Subcutaneous abdominal adipose tissue (tissue), 5 donors: ENCODE results near the gene GNG7.
A peak's percentile ranks its signal among the peaks of the same experiment; 100 is the strongest.
"Not testable (repeated sequence)": the region's sequence is repeated elsewhere in the genome, so short reads cannot be mapped to it uniquely, and the experiment has no call there.

Experiments used
- H3K27ac ChIP-seq: one replicate; pipeline ENCODE4 v1.7.0; 2013; ENCODE audit warnings: low read depth, mild to moderate bottlenecking, inconsistent platforms, low read length, moderate library complexity
- H3K27me3 ChIP-seq, 5 donors: one replicate each; pipeline ENCODE4 v1.7.0; 2013; ENCODE audit warnings: low read length in 5 of 5, inconsistent platforms in 1 of 5; ENCODE audit not compliant: control insufficient read depth in 5 of 5, insufficient read depth in 4 of 5
- H3K36me3 ChIP-seq, 5 donors: one replicate each; pipeline ENCODE4 v1.7.0; 2013; ENCODE audit warnings: low read length in 5 of 5; ENCODE audit not compliant: control insufficient read depth in 5 of 5, insufficient read depth in 5 of 5
- H3K4me1 ChIP-seq, 5 donors: one replicate each; pipeline ENCODE4 v1.7.0; 2013; ENCODE audit warnings: low read length in 5 of 5, mild to moderate bottlenecking in 3 of 5, moderate library complexity in 1 of 5; ENCODE audit not compliant: control insufficient read depth in 5 of 5, insufficient read depth in 5 of 5
- H3K4me3 ChIP-seq, 5 donors: one replicate each; pipeline ENCODE4 v1.7.0; 2013; ENCODE audit warnings: low read length in 5 of 5, low read depth in 1 of 5
- H3K9ac ChIP-seq, 5 donors: one replicate each; pipeline ENCODE4 v1.7.0; 2013; ENCODE audit warnings: low read length in 5 of 5, mild to moderate bottlenecking in 4 of 5, moderate library complexity in 3 of 5
- H3K9me3 ChIP-seq, 5 donors: one replicate each; pipeline ENCODE4 v1.7.0; 2013; ENCODE audit warnings: low read length in 5 of 5; ENCODE audit not compliant: control insufficient read depth in 5 of 5
- donor health status: healthy.
- donor health status: healthy.
- donor health status: healthy.
- donor health status: healthy.
- donor health status: healthy.

The GNG7 gene

GRCh38 chr19:2495651-2496316 is 206.7 kb downstream of the GNG7 start:
- Histone ChIP-seq H3K9me3 (no peaks in the 10 kb centered on the region), H3K4me3 (peak overlapping the region in 4 of 5 donors; percentile 8 to 73 (median 56)), H3K36me3 (no peaks in the 10 kb centered on the region), H3K9ac (peak overlapping the region in 4 of 5 donors; percentile 39 to 78 (median 64)), H3K4me1 (peaks cover 6 to 50% (median 37%) of the 10 kb centered on the region in 5 donors), H3K27me3 (no peaks in the 10 kb centered on the region), H3K27ac (peak overlapping the region; percentile 54)

DNA sequence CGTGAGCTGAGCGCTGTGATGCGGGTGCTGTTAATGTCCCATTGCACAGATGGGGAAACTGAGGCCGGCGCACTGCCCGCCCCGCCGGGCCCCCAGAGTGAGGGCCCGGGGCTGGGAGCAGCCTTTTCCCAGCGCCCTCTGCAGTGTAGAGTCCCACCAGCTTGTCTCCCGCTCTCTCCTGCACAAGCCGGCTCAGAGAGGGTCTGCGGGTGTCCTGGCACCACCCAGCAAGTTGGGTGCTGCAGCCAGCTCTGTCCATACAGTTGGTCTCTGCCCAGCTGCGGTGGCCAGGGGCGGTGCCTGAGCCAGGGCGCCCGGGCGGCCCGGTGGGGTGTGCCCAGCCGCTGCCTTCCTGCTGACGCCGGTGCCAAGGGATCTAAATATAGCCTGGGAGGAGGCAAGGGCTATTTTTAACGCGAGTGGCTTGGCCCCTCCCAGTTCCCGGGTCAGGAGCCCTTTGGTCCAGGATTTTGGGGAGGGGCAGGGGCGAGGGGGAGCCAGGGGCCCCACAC is 207.3 kb downstream of the GNG7 start:
- no peaks in the 10 kb centered on the region for H3K36me3 ChIP-seq
- peaks cover 6 to 47% (median 39%) of the 10 kb centered on the region in 5 donors for H3K4me1 ChIP-seq
- H3K9me3 ChIP-seq, result no peaks in the 10 kb centered on the region
- H3K27me3 ChIP-seq, result no peaks in the 10 kb centered on the region
- peak overlapping the region in 4 of 5 donors; percentile 61 to 78 (median 68) for H3K9ac ChIP-seq
- peak overlapping the region; percentile 54 for H3K27ac ChIP-seq
- H3K4me3 ChIP-seq, result peak overlapping the region; percentile 44 to 74 (median 64)

- Histone ChIP-seq H3K27me3 (no peaks in the 10 kb centered on the region), H3K9ac (peak overlapping the region in 4 of 5 donors; percentile 61 to 78 (median 68)), H3K27ac (peak overlapping the region; percentile 54)
Measured at GRCh38 chr19:2494447-2495129, 207.9 kb downstream of the GNG7 start.

GRCh38 chr19:2494084-2494446 is 208.4 kb downstream of the GNG7 start:
- Histone ChIP-seq H3K36me3 (no peaks in the 10 kb centered on the region), H3K4me1 (peaks cover 8 to 51% (median 41%) of the 10 kb centered on the region in 5 donors), H3K27me3 (no peaks in the 10 kb centered on the region), H3K9ac (no peak overlapping the region), H3K9me3 (no peaks in the 10 kb centered on the region), H3K27ac (no peak overlapping the region), H3K4me3 (peak overlapping the region; percentile 48 to 74 (median 64))

More at GRCh38 chr19:2494447-2495129, 207.9 kb downstream of the GNG7 start:
- H3K9me3 ChIP-seq, result no peaks in the 10 kb centered on the region
- peak overlapping the region; percentile 48 to 74 (median 64) for H3K4me3 ChIP-seq
- peaks cover 6 to 48% (median 38%) of the 10 kb centered on the region in 5 donors for H3K4me1 ChIP-seq
- H3K36me3 ChIP-seq, result no peaks in the 10 kb centered on the region

- H3K27me3 ChIP-seq, H3K36me3 ChIP-seq, H3K27ac ChIP-seq, H3K4me3 ChIP-seq, H3K9me3 ChIP-seq, H3K9ac ChIP-seq: not testable (repeated sequence)
- H3K4me1 ChIP-seq, result peaks cover 8 to 55% (median 47%) of the 10 kb centered on the region in 5 donors
Measured at GRCh38 chr19:2493448-2493847, 209.0 kb downstream of the GNG7 start.

- Histone ChIP-seq H3K4me3 (no peak overlapping the region), H3K27ac (no peak overlapping the region), H3K36me3 (no peaks in the 10 kb centered on the region), H3K27me3 (no peaks in the 10 kb centered on the region), H3K4me1 (peaks cover 8 to 61% (median 53%) of the 10 kb centered on the region in 5 donors), H3K9ac (no peak overlapping the region), H3K9me3 (no peaks in the 10 kb centered on the region)
Measured at GRCh38 chr19:2492870-2493269, 209.6 kb downstream of the GNG7 start.

DNA sequence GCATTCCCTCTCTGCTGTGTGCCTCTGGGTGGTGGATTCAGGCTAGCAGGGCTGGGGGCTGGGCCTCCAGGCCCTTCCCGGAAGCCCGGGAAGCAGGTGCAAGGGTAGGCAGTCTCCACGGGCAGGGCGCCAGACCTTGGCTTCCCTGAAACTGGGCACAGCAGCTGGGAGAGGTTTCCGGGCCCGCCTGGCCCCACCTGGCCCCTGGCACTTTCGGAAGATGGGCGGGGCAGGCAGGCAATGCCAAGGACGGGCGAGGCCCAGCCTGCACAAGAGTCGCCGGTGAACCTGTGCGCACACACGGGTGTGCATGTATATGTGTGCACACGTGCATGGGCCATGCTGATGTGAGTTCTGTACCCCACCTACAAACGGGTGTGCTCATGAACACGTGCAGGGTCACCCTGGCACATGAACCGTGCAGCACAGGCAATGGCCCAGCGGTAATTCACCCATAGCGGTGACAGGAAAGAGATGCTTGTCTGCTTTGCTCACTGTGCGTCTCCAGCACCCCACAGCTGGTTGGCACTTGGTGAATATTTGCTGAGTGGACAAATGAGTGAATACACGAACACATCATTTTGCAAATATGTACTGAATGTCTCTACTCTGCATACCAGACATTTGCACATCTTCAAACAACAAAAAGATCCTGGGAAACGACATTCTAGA is 211.2 kb downstream of the GNG7 start:
- Histone ChIP-seq H3K27me3 (no peaks in the 10 kb centered on the region), H3K4me3 (no peak overlapping the region), H3K9me3 (no peaks in the 10 kb centered on the region), H3K36me3 (no peaks in the 10 kb centered on the region), H3K9ac (no peak overlapping the region), H3K27ac (no peak overlapping the region), H3K4me1 (peaks cover 8 to 59% (median 52%) of the 10 kb centered on the region in 5 donors)

DNA sequence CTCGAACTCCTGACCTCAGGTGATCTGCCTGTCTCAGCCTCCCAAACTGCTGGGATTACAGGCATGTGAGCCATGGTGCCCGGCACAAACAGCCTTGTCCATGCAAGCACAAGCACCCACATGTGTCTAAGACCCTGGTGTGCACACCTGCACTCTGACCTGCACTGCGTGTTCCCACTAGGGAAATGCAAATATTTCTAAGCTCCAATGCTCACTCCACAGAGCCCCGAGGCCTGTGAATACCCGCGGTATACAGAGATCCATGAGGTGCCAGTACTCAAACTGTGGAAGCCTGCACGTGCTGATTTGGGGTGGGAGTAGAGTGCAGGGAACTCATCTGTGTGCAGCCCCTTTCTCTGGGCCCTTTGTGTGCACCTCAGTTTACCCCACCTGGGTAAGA is 211.8 kb downstream of the GNG7 start:
- Histone ChIP-seq H3K36me3 (no peaks in the 10 kb centered on the region), H3K9me3 (no peaks in the 10 kb centered on the region), H3K27me3 (no peaks in the 10 kb centered on the region), H3K27ac (no peak overlapping the region), H3K9ac (no peak overlapping the region), H3K4me3 (no peak overlapping the region), H3K4me1 (peaks cover 2 to 53% (median 46%) of the 10 kb centered on the region in 5 donors)

DNA sequence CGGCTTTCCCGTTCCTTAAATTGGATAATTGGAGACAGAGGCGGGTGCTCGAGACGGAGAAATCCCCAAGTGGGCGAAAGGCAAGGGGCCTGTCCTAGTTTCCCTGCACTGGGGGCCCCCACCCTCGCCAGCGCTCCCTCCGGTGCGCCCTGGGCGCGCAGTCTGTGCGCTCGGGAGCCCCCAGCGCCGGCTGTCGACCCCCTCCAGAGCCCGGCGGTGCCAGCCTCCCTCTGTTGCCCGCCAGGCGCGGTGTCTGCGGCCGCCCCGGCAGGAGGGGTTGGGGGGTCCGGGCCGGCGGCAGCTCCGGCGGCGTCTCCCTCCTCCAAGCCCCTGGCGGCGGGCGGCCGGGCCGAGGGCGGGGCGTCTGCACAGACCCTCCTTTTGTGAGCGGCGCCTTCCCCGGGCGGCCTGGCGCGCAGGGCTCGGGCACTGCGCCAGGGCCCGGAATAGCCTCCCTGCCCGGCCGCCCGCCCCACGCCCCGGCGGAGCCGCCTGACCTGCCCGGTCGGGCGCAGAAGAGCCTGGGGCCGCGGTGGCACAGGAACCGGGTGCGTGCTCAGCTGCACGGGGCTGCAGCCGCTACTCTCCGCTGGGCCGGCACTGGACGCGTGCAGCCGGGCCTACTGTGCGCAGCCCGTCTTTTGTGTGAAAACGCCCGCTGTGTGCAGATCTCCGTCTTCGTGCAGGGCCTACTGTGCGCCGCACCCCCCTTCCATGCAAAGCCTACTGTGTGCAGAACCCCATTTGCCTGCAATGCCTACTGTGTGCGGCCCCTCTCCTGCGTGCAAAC is 213.4 kb downstream of the GNG7 start:
- peaks cover 2 to 39% (median 33%) of the 10 kb centered on the region in 5 donors for H3K4me1 ChIP-seq
- no peaks in the 10 kb centered on the region for H3K27me3 ChIP-seq
- peaks cover 0 to 1% (median 0%) of the 10 kb centered on the region in 5 donors for H3K9me3 ChIP-seq
- H3K4me3 ChIP-seq, result peak overlapping the region; percentile 50 to 69 (median 61)
- H3K27ac ChIP-seq, result no peak overlapping the region
- no peaks in the 10 kb centered on the region for H3K36me3 ChIP-seq
- peak overlapping the region in 3 of 5 donors; percentile 40 to 63 (median 52) for H3K9ac ChIP-seq
